Rectal smooth muscle tissue (tissue), 1 donor: ENCODE data around the gene ALDH5A1.

Experiments
- H3K27ac ChIP-seq: one replicate; pipeline ENCODE4 v1.7.0; 2013; ENCODE audit warnings: low read depth, low read length, inconsistent platforms
- H3K27me3 ChIP-seq: one replicate; pipeline ENCODE4 v1.7.0; 2013; ENCODE audit warnings: low read length; ENCODE audit not compliant: control insufficient read depth, insufficient read depth
- H3K36me3 ChIP-seq: one replicate; pipeline ENCODE4 v1.7.0; 2013; ENCODE audit warnings: low read length; ENCODE audit not compliant: control insufficient read depth, insufficient read depth
- H3K4me1 ChIP-seq: one replicate; pipeline ENCODE4 v1.7.0; 2013; ENCODE audit warnings: low read length; ENCODE audit not compliant: control insufficient read depth, insufficient read depth
- H3K4me3 ChIP-seq: one replicate; pipeline ENCODE4 v1.7.0; 2013; ENCODE audit warnings: low read length
- H3K9ac ChIP-seq: one replicate; pipeline ENCODE4 v1.7.0; 2013; ENCODE audit warnings: low read length

ALDH5A1 gene

GRCh38 chr6:24464253-24465038 is 30.3 kb upstream of the ALDH5A1 start:
- Histone ChIP-seq H3K4me3 (no peak overlapping the region), H3K4me1 (no peaks in the 10 kb centered on the region), H3K9ac (no peak overlapping the region), H3K27ac (no peak overlapping the region), H3K27me3 (no peaks in the 10 kb centered on the region), H3K36me3 (no peaks in the 10 kb centered on the region)

GRCh38 chr6:24469811-24470210 is 25.0 kb upstream of the ALDH5A1 start:
- no peak overlapping the region for H3K27ac ChIP-seq

GRCh38 chr6:24472181-24472580 is 22.6 kb upstream of the ALDH5A1 start:
- Histone ChIP-seq H3K27ac (no peak overlapping the region), H3K36me3 (no peaks in the 10 kb centered on the region), H3K9ac (no peak overlapping the region), H3K4me3 (no peak overlapping the region), H3K27me3 (no peaks in the 10 kb centered on the region), H3K4me1 (no peaks in the 10 kb centered on the region)

More at GRCh38 chr6:24469811-24470210, 25.0 kb upstream of the ALDH5A1 start:
- H3K4me1 ChIP-seq = no peaks in the 10 kb centered on the region
- no peaks in the 10 kb centered on the region for H3K27me3 ChIP-seq
- no peak overlapping the region for H3K9ac ChIP-seq
- H3K4me3 ChIP-seq = no peak overlapping the region
- H3K36me3 ChIP-seq = no peaks in the 10 kb centered on the region

- Histone ChIP-seq H3K27ac (no peak overlapping the region), H3K27me3 (no peaks in the 10 kb centered on the region), H3K9ac (no peak overlapping the region), H3K36me3 (no peaks in the 10 kb centered on the region), H3K4me3 (no peak overlapping the region), H3K4me1 (no peaks in the 10 kb centered on the region)
These were observed 18.1 kb upstream of the ALDH5A1 start for GRCh38 chr6:24476631-24477030.

DNA sequence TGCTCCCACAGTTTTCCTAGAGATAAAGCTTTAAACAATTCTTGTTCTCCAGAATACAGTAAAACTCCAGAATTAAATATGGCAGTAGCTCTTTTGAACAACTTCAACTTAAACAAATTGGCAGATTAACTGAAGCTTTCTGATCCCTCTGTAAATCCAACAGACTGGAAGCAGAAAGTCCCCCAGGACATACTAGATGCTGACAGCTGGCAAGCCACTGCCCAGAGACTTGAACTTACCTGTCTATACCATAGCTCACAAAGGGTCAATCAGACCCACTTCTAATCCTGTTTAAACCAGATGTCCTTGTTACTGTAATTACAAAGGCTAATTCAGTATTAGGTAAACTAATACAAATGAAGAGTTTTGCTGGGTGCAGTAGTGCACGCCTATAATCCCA is 17.7 kb upstream of the ALDH5A1 start:
- no peaks in the 10 kb centered on the region for H3K27me3 ChIP-seq
- H3K36me3 ChIP-seq = no peaks in the 10 kb centered on the region
- no peak overlapping the region for H3K9ac ChIP-seq
- no peak overlapping the region for H3K4me3 ChIP-seq
- H3K27ac ChIP-seq = no peak overlapping the region
- no peaks in the 10 kb centered on the region for H3K4me1 ChIP-seq

- no peaks in the 10 kb centered on the region for H3K4me1 ChIP-seq
- no peak overlapping the region for H3K4me3 ChIP-seq
These were observed 15.9 kb upstream of the ALDH5A1 start for GRCh38 chr6:24478903-24479302.

DNA sequence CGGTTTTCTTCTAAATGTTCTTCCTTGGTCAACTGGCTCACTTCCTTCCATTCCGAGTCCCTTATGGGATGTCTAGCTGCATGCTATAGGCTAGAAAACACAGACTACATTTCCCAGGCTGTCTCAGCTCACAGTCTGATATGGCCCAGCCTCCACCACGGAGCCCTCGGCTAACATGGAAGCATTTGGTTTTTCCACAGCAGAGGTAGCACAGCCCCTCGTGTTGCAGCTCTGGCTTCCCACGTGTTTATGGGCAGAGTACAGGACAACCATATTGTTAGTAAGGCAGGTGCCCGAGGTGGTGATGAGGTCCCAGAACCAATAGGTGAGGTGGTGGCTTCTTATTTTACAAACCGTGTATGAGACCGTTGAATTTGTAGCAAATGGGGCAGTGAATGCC is 14.1 kb upstream of the ALDH5A1 start:
- no peak overlapping the region for H3K4me3 ChIP-seq
- H3K36me3 ChIP-seq = no peaks in the 10 kb centered on the region
- no peak overlapping the region for H3K27ac ChIP-seq
- no peaks in the 10 kb centered on the region for H3K27me3 ChIP-seq
- no peak overlapping the region for H3K9ac ChIP-seq
- H3K4me1 ChIP-seq = no peaks in the 10 kb centered on the region

More at GRCh38 chr6:24478903-24479302, 15.9 kb upstream of the ALDH5A1 start:
- H3K27me3 ChIP-seq = no peaks in the 10 kb centered on the region
- no peaks in the 10 kb centered on the region for H3K36me3 ChIP-seq
- H3K9ac ChIP-seq = no peak overlapping the region
- H3K27ac ChIP-seq = no peak overlapping the region

DNA sequence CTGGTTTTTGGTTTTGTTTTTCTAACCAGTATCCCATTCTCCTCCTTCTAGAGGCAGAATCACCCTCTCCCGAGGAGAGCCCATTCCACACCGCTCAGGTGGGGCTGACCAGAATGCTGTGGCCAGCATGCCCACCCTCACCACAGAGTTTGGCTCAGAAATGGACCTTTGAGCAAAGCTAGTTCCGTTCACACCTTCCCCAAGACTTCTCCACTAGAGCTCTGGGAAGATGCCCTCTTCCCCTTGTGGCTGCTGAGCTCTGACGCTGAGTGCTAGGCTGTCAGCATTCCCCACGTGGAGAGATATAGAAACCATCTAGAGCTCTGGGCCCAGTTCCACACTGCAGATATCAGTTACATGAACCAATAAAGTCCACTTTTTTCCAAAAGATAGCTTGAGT is 13.3 kb upstream of the ALDH5A1 start:
- no peaks in the 10 kb centered on the region for H3K36me3 ChIP-seq
- no peaks in the 10 kb centered on the region for H3K27me3 ChIP-seq

DNA sequence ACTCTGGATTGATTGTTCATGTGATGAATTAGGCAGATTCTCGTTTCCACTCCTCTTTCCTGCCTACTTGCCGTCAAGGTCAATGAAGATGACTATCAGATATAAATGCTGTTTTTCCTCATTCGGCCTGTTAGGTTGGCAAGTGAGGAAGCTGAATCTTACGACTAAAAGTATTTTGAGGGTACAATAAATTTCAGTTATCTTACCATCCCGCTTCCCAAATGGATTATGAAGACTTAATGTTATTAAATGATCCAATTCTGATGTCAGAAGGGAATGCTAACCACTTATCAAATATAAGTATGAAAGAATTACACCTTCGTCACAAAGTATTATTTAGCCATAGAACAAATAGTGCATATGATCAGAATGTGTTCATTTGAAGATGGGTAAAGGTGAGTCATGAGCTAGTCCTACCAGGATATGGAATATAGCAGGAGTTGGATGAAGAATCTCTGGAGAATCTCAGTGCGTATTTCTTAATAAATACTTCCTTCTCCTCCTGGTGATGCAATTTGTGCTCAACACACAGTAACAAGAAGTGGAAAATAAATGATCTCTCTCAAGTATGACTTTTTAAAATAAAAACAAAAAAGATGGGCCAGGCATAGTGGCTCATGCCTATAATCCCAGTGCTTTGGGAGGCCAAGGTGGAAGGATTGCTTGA is 10.0 kb upstream of the ALDH5A1 start:
- no peak overlapping the region for H3K9ac ChIP-seq
- no peak overlapping the region for H3K27ac ChIP-seq
- H3K4me1 ChIP-seq = no peaks in the 10 kb centered on the region
- no peaks in the 10 kb centered on the region for H3K36me3 ChIP-seq
- H3K27me3 ChIP-seq = no peaks in the 10 kb centered on the region
- H3K4me3 ChIP-seq = no peak overlapping the region

More for the DNA sequence above, 13.3 kb upstream of the ALDH5A1 start:
- H3K4me3 ChIP-seq = no peak overlapping the region
- H3K27ac ChIP-seq = no peak overlapping the region
- H3K9ac ChIP-seq = no peak overlapping the region
- H3K4me1 ChIP-seq = no peaks in the 10 kb centered on the region

DNA sequence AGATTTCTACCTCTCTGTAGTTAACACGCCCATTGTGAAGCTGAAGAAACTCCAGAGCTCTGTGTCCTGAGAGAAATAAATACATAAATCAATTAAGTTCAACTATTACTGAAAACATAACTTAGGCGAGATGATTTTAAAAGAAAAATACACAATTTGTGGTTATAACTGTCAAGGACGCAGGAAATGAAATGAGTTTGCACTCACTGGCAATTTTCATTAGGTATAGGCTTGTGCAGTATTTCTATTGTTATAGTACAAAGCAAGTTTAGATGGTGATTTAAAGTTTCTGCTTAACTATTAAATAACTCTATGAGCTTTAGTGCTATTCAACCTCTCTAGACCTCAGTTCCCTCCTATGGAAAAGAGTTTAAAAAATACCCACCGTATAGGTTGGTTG is 8.7 kb upstream of the ALDH5A1 start:
- H3K27ac ChIP-seq = no peak overlapping the region
- H3K27me3 ChIP-seq = no peaks in the 10 kb centered on the region
- H3K36me3 ChIP-seq = no peaks in the 10 kb centered on the region
- H3K4me1 ChIP-seq = no peaks in the 10 kb centered on the region
- no peak overlapping the region for H3K9ac ChIP-seq
- no peak overlapping the region for H3K4me3 ChIP-seq

- Histone ChIP-seq H3K4me3 (no peak within 1 kb of the TSS), H3K36me3 (no peaks in the 10 kb centered on the region), H3K4me1 (peaks cover 4% of the 10 kb centered on the region), H3K27me3 (no peaks in the 10 kb centered on the region), H3K9ac (no peak within 1 kb of the TSS), H3K27ac (no peak within 1 kb of the TSS)
These were observed 5.3 kb upstream of the ALDH5A1 start, which contains the start of gene GPLD1 for GRCh38 chr6:24489470-24489869. Gene GPLD1, minus strand, starts transcription at chr6:24489578. Its CDS starts 67 bp downstream, at chr6:24489511.

DNA sequence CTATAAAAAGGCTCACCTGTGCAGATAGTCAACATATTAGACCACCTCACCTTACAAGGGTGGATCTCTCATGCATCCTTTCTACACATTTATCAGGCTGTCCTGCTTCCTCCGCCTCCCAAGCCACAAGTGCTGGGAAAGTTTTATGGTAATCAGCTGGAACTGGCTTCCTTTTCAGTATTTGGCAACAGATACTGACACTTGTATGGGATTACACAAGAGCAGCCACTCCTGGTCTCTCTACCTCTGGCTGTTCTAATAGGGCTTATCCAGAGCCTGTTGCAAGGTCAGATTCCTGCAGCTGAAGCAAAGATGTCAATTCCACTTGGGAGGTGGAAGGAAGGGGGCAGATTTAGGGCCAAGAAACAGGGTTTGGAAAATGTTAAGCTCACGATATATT is 4.9 kb upstream of the ALDH5A1 start:
- no peak overlapping the region for H3K9ac ChIP-seq
- no peaks in the 10 kb centered on the region for H3K36me3 ChIP-seq
- peaks cover 4% of the 10 kb centered on the region for H3K4me1 ChIP-seq
- no peak overlapping the region for H3K4me3 ChIP-seq
- no peak overlapping the region for H3K27ac ChIP-seq
- no peaks in the 10 kb centered on the region for H3K27me3 ChIP-seq

DNA sequence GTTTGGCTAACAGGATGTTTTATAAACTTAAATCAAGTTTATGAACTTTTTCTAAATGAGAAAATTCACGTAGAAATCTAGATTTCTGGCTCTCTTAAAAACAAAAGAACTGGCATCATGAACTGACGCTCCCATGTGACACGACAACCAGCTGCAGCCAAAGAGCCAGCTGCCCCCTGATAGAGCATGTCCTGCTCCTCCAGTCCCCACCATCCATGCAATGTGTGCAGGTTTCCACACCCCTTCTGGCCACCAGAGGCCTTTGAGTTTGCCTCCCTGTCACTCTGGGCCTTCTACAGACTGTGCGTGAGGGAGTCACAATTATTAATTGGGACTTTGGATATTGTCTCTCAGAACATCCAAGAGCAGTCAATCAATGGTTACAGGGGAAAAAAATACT is 3.8 kb upstream of the ALDH5A1 start:
- Histone ChIP-seq H3K9ac (no peak overlapping the region), H3K4me3 (no peak overlapping the region), H3K4me1 (peaks cover 8% of the 10 kb centered on the region), H3K27ac (no peak overlapping the region), H3K27me3 (no peaks in the 10 kb centered on the region), H3K36me3 (no peaks in the 10 kb centered on the region)
